GM06990 (cell line): ENCODE results near the gene NKAIN2.

ENCODE experiments used
- DNase-seq: peaks from one replicate; pipeline ENCODE4 v3.0.0-alpha.2; 2011; ENCODE audit not compliant: insufficient read length; ENCODE audit errors: extremely low read depth
- H3K27me3 ChIP-seq: replicated peaks from 2 replicates; pipeline ENCODE4 v1.6.0; 2011; ENCODE audit warnings: low read length; ENCODE audit not compliant: control insufficient read depth, insufficient read depth
- H3K36me3 ChIP-seq: 2 replicates; pipeline ENCODE4 v1.5.1; 2011; ENCODE audit warnings: low read length; ENCODE audit not compliant: control insufficient read depth, insufficient read depth
- H3K4me3 ChIP-seq: replicated peaks from 2 replicates; pipeline ENCODE4 v1.5.1; 2011; ENCODE audit warnings: low read depth, mild to moderate bottlenecking, control low read depth, low read length
- CTCF ChIP-seq: IDR thresholded peaks from 2 replicates; pipeline ENCODE4 v1.5.1; 2011; ENCODE audit warnings: low read length, control low read depth, mild to moderate bottlenecking, inconsistent platforms; ENCODE audit not compliant: insufficient read depth, poor library complexity, severe bottlenecking

Gene NKAIN2

DNA sequence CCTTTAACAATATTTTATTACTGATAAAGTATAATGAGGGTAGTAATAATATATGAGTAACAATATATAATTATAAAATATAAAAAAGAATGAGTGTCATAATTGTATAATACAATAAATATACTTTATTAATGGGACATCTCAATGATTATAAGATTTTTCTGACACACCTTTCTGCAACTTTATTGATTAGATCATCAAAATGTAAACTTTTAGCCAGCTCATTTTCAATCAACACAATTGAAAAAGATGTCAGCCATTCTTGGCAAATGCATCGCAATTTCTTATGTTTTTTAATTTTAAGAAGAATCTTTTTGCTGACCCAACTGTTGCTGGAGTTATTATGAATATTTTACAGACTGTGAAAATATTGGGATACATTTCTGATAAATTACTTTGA lies 1026.2 kb downstream of the NKAIN2 start:
- Histone ChIP-seq H3K27me3 (no peaks in the 10 kb centered on the region), H3K36me3 (no peaks in the 10 kb centered on the region), H3K4me3 (no peak overlapping the region)
- TF ChIP-seq CTCF: no peak
- DNase-seq: no peak

DNA sequence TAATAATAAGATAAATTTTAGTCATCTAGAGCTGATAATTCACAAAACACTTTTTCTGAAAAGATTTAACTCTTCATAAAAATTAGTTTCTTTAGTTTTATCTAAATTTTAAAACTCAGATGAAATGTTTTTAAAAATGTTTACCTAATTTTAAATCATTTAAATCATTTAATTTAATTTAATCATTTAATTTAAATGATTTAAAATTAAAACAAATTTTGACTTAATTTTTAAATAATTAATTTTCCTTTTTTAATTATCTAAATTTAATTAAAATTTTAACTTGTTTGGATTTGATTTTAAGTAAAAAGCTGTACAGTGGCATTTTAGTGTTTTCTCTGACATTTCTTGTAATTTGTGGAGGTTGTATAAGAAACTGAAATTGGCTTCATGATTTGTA lies 1026.8 kb downstream of the NKAIN2 start:
- Histone ChIP-seq H3K4me3 (no peak overlapping the region), H3K27me3 (no peaks in the 10 kb centered on the region), H3K36me3 (no peaks in the 10 kb centered on the region)
- DNase-seq: no peak
- no peak for TF ChIP-seq CTCF

DNA sequence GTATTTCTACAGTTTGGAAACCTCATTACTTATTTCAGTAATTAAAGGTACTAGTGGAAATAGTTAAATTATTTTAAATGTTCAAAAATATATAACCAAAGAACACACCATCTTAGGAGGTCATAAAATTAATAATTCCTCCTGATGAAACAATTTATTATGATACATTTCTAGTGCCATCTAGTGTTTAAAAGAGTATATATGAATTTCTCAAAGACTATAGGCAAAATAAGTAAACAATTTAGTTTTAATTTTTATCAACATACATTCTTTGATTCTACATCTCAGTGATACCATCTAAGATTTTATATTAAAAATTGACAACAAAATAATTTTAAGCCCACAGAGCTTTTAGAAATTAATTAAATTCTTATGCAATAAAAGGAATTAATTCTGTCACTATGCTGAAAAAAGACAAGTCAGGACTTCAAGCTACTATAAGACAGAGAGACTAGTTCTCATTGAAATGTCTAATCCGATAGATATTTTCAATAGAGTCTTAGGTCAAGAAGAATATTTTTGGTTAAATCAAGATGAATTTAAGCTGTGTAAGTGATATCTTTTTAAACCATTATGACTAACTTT lies 1050.8 kb downstream of the NKAIN2 start:
- no peak for TF ChIP-seq CTCF
- DNase-seq: no peak
- no peaks in the 10 kb centered on the region for H3K27me3 ChIP-seq
- no peaks in the 10 kb centered on the region for H3K36me3 ChIP-seq
- H3K4me3 ChIP-seq: no peak overlapping the region

DNA sequence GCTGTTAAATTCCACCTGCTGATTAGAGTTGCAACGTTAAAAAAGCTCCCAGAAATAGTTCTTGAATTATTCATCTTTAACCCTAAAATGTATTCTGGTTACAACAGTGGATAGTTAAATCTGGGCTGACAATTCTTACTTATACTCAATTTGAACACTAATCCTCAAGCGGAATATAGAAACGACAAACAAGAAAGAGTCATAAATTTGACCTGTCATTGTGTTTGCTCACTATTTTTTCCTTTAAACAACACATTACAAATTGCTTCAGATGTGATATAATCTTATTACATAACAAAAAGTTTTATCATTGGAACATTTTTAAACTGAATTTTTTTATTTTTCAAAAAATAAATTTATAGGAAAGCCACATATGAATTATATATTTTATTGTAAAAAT lies 1054.1 kb downstream of the NKAIN2 start:
- Histone ChIP-seq H3K36me3 (no peaks in the 10 kb centered on the region), H3K4me3 (no peak overlapping the region), H3K27me3 (no peaks in the 10 kb centered on the region)
- TF ChIP-seq CTCF: no peak
- DNase-seq: no peak

- no peaks in the 10 kb centered on the region for H3K36me3 ChIP-seq
- H3K27me3 ChIP-seq: no peaks in the 10 kb centered on the region
- H3K4me3 ChIP-seq: no peak overlapping the region
- no peak for DNase-seq
- TF ChIP-seq CTCF: no peak
Observed at GRCh38 chr6:124858564-124858963, 1054.9 kb downstream of the NKAIN2 start.

- Histone ChIP-seq H3K4me3 (no peak overlapping the region), H3K27me3 (no peaks in the 10 kb centered on the region), H3K36me3 (no peaks in the 10 kb centered on the region)
- no peak for DNase-seq
- TF ChIP-seq CTCF: no peak
Observed at GRCh38 chr6:124859366-124859765, 1055.7 kb downstream of the NKAIN2 start.
